Embryonic facial prominence (tissue), 1 donor: Measurements from ENCODE around the gene PIGW.
A peak's percentile ranks its signal among the peaks of the same experiment; 100 is the strongest.
"Not testable (repeated sequence)": the region's sequence is repeated elsewhere in the genome, so short reads cannot be mapped to it uniquely, and the experiment has no call there.

Experiments used
- DNase-seq: peaks from one replicate; pipeline ENCODE4 v3.0.0-alpha.2; 2016; ENCODE audit errors: extremely low spot score

PIGW gene

DNA sequence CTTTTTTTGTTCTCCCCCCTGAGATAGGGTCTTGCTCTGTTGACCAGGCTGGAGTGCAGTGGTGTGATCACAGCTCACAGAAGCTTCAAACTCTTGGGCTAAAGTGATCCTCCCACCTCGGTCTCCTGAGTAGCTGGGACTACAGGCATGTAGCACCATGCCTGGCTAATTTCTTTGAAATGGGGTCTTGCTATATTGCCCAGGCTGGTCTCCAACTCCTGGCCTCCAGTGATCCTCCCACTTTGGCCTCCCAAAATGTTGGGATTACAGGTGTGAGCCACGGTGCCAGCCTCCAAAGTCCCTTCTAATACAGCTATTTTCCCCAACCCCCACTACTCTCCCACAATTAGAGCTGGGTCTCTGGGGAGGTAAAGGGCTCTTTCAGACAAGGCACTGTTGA is 26.3 kb upstream of the PIGW start:
- DNase-seq: not testable (repeated sequence)

DNA sequence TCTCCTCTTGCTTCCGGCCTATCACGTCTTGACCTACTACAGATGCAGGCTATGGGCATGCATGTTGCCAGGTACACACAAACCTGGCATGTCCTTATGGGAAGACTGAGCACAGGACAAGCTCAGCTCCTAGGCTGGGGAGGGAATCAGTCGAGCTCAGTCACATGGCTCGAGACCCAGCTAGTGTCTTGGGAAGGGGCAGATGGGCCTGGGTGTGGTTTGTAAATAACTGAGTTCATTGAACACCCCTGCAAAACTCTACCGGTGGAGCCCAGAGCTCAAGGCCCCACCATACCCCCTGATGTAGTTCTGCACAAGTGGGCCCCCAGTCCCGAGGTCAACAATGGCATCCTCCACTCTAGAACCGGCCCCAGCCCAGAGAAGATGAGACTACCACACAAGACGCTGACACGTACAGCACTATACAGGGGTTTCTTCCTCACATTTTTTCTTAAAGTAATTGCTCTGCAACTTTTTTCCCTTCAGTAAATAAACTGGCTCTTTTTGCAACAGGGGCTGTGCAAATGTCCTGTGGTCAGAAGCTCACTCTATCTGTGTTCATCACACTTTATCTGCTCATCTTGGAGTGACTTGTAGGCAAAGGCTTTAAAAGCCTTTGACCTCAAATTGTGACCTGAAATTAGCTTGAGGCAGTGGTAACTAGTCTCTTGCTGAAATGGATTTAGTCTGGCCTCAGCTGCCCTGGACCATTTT is 25.4 kb upstream of the PIGW start:
- DNase-seq: no peak

DNA sequence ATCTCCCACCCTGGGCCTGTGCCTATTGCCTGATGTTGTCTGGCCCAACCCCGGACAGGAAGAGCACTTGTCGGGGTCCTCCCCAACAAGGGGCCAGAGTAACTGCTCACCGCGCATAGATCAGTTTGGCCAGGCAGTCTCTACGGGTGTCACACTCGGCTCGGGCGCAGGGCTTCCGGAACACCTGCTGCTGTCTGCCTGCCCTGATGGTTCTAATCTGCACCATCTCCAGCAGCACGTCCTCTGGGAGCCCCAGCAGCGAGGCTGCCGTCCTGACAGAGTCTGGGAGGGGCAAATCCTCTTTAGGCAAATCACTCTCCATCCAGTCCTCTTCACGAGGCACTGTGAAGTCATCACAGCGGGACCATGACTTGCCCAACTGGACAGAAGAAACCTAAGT is 24.2 kb upstream of the PIGW start:
- no peak for DNase-seq

DNA sequence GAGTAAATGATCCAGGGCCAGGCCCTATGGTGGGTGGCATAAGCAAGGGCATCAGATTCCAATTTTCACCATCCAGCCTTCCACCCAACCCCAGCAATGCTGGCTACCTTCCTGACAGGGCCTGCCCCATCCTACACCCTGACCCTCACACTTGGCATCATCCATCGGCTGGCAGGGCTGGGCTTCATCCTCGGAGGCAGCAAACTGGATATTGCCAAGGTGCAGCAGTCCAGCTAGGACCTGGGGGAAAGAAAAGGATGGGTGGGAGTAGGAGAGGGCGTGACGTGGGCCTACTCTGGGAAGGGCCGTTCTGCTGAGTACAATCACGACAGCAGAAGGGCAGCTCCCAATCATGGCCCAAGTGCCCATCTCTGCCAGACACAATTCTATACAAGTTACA is 23.6 kb upstream of the PIGW start:
- no peak for DNase-seq

DNA sequence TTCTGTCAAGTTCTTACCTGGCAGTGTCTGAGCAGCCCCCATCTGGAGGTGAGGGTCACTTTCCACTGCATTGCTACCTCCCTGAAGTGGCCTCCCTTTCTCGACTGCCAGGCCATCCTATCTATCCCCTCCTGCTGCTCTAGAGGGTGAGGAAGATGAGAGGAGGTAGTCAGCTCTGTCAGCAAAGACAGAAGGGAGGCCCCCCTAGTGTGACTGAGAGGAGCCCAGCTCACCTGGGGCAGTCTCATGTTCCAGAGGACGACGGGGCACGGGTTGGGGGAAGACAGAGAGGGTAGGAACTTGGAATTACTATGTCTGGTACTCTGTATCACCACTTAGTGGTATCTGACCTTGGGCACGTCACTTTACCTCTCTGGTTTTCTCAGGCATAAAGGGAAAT is 22.1 kb upstream of the PIGW start:
- DNase-seq: no peak

DNA sequence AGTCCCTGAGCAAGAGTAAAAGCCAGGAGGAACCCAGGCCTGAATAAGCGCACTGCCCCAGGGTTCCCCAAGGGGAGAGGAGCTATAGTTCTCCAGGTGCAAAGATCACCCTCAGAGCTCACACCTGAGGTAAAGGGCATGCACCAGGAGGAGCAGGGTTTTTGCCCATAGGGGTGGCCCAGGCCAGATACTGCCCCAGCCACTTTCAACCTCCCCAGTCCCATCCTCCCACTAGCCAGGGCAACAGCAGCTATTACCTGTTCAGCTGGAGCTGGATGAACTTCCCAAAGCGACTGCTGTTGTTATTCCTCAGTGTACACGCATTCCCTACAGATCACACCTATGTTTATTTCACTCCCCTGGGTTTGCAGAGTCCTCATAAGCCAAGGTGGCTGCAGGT is 19.9 kb upstream of the PIGW start:
- no peak for DNase-seq

DNA sequence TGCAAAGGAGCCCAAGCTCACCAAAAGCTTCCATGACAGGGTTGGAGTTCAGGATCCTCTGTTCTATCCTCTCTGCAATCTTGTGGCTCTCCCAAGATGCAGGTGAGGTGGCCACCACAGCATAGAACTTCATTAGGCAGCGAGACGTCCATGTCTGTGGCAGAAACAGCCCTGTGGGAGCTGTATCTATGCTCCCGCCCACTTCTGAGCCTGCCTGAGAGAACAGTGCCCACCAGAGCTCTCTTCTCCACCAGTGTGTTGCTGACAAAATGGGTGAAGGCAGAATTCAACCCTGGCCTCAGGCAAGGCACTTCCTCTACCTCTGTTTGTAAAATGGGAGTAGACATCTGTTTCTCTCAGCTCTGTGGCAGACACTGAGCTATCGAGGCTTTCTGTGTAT is 18.9 kb upstream of the PIGW start:
- DNase-seq: no peak

DNA sequence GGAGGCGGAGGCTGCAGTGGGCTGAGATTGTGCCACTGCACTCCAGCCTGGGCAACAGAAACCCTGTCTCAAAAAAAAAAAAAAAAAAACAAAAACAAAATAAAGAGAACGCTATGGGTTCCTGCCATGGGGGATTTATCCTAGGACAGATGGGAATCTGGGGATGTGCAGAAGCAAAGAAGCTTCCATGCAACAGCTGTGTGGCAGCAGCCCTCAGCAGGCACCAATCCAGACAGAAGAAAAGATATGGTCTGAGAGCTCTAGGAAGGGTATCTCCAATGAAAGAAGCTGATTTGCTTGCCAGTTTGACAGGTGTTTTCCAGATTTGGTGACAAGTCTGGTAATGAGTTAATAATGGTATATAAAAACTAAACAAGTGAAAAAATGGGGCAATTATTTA is 11.7 kb upstream of the PIGW start:
- DNase-seq: no peak

DNA sequence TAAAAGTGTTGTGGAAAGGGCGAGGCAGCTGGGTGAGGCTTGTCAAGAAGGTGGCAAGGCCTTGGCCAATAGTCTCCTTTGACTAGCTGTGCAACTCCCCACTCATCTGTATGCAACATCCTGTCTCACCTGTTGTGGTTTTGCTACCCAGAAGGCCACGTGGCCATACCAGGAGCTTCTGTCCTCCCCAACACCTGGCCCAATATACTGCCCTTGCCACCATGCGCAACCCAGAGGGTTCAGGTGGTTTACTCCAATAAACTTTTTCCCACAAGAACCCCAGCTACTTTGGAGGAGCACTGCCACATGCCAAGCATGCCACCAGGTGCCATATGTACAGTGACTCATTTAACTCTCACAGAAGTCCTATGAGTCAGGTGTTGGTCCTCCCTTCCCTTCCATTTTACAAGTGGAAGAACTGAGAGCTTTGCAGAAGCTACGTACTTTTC is 10.3 kb upstream of the PIGW start:
- DNase-seq: no peak

DNA sequence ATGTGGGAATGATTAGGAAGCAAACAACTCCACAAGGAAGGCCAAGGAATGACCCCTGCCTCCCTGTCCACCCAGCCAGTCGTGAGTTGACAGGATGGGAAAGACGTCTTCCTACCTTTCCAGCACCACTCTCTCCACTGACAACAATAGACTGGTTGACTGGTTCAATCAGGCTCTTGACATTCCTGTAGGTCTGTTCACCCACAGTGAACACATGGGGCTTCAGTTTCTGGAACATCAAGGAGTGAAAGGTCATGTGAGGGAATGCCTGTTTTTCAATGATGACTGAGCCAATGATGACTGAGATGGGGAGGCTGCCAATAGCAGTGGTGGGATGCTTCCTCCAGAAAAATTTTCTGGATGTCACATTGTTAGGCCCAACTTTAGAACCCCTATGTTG is 9.7 kb upstream of the PIGW start:
- DNase-seq: no peak

DNA sequence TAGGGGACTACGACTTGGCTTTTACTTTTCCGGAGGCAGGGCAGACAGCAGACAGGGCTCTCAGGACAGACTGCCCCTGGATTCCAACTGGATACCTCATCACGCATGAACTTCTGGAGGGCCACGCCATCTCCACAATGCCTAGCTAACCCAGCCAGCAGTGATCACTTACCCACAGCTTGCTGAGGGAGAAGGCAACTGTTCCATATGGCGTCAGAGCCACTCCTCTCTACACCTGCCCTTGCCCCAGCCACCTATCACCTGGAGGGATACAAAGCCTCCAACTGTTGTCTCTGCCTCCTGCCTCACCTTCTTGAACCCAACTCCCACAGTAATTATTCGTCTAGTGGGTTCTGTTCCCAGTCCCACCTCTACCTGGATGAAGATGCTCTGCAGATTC is 8.9 kb upstream of the PIGW start:
- no peak for DNase-seq

DNA sequence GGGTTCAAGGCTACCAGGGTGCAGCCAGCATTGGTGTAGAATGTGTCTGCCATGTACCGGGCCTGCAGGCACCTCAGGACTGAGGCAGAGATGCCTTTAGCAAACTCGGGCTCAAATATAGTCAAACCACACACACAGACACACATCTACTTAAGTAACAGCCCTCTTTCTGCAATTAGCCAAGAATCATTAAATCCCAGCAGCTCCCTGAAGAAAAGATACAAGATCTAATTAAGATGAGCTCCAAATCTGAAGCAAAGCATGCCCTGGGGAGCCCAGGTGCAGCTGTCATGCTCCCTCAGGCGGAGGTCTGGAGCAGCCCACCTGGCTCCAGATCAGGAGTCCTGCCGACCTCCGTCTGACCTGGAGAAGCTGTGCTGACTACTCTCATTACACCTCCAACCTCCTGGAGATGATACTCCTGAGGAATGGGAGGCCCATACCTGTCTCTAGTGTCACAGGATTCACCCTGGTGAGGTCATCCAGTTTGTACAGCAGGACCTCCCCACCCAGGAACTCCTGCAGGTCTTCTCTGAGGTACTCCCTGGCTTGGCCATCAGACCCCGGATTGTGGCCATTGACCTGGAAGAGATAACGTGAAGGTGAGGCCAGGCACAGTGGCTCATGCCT is 7.1 kb upstream of the PIGW start:
- DNase-seq: no peak

DNA sequence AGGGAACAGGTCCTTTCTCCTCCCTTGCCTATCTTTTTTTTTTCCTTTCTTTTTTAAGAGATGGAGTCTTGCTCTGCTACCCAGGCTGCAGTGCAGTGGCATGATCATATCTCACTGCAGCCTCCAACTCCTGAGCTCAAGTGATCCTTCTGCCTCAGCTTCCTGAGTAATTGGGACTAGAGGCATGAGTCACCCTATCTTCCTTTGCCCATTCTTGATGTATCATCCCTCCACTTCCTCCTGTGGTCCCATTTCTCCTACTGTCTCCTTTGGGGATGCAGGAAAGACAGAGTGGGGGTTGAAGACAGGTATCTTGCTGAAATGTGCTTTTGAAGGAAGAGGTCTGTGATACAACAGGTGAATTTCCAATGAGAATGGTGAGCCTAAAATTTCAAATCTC is 5.7 kb upstream of the PIGW start:
- no peak for DNase-seq

DNA sequence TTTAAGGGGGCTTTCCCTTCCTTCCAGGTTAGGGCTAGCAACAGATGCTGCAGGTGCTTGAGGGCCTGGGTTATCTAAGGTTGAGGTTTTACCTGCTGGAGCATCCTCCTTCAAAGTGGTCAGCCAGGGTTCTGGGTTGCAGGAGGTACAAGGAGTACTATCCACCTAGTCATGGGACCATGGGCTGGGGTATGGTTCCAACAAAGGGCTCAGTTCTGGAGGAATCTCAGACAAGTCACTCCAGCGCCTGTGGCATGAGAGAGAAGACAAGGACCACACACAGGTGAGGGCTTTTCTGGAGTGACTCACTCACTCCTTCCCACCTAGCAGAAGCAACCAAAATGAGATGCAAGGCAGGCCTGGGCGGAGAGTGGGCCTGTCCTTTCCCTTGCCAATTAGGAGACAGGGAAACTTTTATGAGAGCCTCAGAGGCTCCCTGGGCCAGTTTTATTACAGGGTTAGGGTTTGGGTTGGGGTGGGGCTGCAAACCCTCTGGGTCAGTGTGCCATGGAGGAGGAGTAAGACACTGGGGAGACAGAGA is 2.3 kb upstream of the PIGW start:
- no peak for DNase-seq

DNA sequence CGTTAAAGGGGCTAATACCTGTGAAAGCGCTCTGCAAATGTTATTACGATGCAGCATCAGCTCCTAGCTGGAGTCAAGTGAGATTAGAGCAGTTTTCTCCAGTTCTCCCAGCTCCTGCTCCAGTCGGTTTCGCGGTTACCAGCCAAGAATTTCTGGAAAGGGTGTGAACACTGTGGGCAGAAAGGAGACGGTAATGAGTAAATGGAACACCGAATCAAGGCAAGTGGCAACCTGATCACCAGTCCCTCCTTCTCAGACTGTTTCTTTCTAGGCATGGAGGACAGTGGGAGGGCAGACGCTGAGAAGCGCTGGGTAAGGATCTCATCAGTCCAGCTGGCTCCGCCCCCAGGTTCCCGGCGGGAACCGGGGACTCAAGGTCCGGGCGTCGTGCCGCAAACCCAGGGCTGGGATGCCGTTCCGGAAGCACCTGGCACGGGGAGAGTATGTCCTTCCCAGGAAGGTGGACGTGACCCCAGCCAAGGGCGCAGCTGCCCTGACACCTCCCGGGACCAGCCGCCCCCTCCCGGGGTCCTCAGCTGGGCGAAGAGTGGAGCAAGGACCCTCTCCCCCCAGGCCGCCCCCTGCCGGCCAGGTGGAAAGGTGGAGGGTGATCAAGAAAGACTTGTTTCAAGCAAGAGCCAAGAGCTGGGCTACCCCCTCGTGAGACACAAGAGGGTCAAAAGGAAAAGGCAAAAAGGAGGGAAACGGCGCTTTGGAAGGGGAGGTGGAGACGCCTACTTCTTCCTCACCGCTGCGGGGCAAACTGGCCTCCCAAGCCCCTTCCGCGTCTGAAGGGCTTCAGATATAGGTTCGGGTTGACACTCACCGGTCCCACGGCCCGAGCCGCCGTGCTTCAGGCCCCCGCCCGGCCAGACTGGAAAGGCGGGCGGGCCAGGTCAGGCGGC is 600 bp upstream of the PIGW start:
- no peak for DNase-seq

DNA sequence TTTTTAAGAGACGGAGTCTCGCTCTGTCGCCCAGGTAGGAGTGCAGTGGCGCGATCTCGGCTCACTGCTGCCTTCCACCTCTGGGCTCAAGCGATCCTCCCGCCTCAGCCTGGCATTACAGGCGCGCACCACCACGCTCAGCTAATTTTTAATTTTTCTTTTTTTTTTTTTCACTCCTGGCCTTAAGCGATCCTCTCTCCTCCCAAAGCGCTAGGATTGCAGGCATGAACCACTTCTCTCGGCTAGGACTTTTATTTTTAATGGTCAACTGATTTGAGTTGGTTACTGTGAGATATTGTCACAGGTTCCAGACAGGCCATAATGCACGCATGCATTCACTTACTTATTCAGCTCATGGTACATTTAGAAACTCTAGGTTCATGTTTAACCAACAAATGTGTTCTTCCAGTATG is 888 bp downstream of the PIGW start:
- no peak for DNase-seq

DNA sequence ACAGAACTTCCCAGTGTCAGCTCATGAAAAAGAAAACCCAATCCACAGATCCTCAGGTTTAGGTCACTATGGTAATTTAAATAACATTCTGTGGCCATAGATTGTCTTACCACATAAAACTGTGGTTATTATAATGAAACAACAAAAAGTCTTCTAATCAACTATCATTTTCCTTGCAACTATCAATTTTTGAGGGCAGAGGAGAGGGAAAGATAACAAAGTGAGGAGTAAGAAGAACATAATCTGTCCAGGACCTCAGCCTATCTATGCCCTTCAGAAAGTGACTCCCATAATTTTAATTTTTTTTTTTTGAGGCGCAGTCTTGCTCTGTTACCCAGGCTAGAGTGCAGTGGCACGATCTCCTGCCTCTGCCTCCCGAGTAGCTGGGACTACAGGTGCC is 5.9 kb downstream of the PIGW start:
- no peak for DNase-seq

DNA sequence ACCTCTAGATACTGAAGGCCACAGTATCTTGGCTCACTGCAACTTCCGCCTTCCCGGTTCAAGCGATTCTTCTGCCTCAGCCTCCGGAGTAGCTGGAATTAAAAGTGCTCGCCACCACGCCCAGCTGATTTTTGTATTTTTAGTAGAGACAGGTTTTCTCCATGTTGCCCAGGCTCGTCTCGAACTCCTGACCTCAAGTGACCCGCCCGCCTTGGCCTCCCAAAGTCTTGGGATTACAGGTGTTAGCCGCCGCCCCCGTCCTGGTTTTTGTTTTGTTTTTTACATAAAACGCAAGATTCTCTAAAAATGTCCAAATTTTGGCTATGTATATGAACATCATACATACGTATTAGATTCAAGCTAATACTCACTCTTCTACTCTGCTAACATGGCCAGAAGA is 8.0 kb downstream of the PIGW start:
- no peak for DNase-seq

DNA sequence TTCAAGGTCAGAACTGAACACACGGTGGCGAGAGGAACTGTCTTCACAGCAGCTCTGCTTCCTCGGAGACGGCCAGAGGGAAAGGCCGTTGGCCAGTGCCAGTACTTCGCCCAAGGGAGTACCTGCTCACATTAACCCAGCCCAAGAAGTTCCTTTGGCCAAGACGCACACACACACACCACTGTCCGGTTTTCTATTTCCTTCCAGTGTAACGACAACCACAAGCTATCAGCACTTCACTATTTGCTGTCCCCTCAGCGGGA is 9.2 kb downstream of the PIGW start:
- DNase-seq: no peak

DNA sequence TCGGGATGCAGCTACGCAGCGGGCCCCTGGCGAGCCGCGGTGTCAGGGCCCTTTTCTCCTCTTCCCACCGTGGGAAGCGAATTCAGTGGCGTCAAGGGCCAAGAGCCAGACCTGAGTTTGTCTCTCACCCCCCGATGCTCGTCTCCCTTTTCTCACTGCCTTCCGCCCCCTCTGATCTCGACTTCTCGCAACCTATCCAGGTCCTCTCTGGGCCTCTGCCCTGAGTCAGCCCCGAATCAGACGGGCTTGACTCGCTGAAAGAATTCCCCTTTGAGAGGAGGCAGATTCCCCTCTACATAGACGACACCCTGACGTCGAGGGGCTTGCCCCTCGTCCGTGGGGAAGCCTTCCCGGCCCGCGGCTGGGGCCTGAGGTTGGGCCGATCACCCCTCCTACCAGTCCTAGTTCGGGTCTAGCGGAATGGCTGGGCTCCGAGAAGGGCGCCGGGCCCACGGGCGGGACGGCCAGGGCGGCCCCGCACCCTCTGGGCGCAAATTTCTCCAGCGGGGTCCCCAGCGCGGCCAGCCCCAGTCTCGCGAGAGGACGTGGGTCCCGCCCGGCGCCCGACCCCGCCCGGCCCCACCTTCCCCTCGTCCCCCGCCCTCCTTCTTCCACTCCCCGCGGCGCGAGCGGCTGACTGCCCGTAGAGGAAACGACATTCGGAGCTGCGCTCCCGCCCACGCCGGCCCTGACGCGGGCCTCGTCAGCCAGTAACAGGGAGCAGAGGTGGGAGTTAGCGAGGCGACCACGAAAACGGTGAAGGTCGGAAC is 9.7 kb downstream of the PIGW start, which contains the start of gene GGNBP2:
Gene GGNBP2 (plus strand): TSS at position 613 of the 770 bp plus-strand sequence. CDS start 806 bp downstream, outside the sequence.
- peak; percentile 88 for DNase-seq

DNA sequence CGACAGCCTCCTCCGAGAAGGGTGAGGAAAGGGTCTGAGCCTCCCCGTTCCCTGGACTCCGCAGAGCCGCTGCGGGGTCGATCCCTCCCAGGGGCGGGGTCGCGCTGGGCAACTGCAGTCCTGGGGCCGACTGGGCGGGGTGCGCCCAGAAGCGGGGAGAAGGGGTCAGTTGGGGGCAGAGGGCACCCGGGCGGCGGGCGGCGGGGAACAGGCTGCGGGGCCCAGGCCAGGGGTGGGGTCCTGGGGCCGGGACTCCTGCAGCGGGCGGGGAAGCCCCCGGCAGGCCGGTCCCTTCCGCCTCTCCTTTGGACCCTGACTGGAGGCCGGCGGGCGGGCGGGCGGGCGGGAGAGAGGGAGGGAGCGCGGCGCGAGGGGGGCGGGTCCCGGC is 10.3 kb downstream of the PIGW start:
- no peak for DNase-seq
